ENCODE results near the gene NCBP3.
A peak's percentile ranks its signal among the peaks of the same experiment; 100 is the strongest.

NCBP3 gene

DNA sequence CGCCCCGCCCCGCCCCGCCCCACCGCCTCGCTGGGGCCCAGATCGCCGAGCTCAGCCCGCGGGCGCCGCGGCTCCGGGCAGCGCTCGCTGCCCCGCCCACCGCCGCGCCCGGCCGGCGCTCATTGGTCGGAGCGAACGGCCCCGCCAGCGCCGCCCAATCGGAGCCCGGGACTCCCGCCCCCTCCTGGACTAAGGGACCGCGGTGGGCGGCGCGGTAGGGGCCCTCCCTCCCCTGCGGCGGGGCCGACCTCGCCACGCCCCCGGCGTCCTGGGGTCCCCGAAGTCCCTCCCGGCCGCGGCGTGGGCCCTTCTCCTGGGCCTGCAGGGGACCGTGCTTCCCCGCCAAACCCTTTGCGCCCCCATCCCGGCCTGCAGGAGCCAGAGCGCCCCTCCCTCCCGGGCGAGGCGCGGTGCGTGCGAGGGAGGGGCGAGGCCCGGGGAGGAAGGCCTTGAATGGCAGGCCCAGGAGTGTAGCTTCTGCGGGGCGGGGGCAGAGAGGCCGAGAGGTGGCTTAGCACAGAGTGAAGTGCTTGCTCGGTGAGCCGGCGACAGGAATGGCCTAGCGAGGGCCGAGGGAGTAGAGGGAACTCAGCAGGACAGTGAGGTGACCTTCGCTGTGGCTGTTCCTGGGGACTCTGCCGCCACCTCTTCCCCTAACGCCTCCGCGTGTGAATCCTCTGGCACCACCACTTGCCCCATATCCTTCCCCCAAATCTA, 47.1 kb upstream of the NCBP3 start, which contains the start of gene CAMKK1 (continued):
- TF ChIP-seq, protein P1, sequence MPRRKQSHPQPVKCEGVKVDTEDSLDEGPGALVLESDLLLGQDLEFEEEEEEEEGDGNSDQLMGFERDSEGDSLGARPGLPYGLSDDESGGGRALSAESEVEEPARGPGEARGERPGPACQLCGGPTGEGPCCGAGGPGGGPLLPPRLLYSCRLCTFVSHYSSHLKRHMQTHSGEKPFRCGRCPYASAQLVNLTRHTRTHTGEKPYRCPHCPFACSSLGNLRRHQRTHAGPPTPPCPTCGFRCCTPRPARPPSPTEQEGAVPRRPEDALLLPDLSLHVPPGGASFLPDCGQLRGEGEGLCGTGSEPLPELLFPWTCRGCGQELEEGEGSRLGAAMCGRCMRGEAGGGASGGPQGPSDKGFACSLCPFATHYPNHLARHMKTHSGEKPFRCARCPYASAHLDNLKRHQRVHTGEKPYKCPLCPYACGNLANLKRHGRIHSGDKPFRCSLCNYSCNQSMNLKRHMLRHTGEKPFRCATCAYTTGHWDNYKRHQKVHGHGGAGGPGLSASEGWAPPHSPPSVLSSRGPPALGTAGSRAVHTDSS (tag by site-specific recombination; IDR thresholded peaks at IDR 0.05) = peak; percentile 68
- no peak for TF ChIP-seq ZNF707 (tag by site-specific recombination; IDR thresholded peaks at IDR 0.05)
- TF ChIP-seq ZNF600 (tag by site-specific recombination; IDR thresholded peaks at IDR 0.05) = peak; percentile 43
- TF ChIP-seq, protein P2, sequence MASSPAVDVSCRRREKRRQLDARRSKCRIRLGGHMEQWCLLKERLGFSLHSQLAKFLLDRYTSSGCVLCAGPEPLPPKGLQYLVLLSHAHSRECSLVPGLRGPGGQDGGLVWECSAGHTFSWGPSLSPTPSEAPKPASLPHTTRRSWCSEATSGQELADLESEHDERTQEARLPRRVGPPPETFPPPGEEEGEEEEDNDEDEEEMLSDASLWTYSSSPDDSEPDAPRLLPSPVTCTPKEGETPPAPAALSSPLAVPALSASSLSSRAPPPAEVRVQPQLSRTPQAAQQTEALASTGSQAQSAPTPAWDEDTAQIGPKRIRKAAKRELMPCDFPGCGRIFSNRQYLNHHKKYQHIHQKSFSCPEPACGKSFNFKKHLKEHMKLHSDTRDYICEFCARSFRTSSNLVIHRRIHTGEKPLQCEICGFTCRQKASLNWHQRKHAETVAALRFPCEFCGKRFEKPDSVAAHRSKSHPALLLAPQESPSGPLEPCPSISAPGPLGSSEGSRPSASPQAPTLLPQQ (tag by site-specific recombination; IDR thresholded peaks at IDR 0.05) = peak; percentile 88
- TF ChIP-seq ZNF473 (tag by site-specific recombination; IDR thresholded peaks at IDR 0.05) = no peak
- no peak; the same call in 1 of the 2 replicates for TF ChIP-seq ZSCAN30 (tag by site-specific recombination; IDR thresholded peaks at IDR 0.05)
- TF ChIP-seq ZNF514 (tag by site-specific recombination; IDR thresholded peaks at IDR 0.05) = no peak
- no peak for TF ChIP-seq ZNF792 (tag by site-specific recombination; IDR thresholded peaks at IDR 0.05)
- no peak for TF ChIP-seq ZNF404 (tag by site-specific recombination; IDR thresholded peaks at IDR 0.05)
- no peak for TF ChIP-seq ZNF155 (tag by site-specific recombination; IDR thresholded peaks at IDR 0.05)
- TF ChIP-seq, protein P3, sequence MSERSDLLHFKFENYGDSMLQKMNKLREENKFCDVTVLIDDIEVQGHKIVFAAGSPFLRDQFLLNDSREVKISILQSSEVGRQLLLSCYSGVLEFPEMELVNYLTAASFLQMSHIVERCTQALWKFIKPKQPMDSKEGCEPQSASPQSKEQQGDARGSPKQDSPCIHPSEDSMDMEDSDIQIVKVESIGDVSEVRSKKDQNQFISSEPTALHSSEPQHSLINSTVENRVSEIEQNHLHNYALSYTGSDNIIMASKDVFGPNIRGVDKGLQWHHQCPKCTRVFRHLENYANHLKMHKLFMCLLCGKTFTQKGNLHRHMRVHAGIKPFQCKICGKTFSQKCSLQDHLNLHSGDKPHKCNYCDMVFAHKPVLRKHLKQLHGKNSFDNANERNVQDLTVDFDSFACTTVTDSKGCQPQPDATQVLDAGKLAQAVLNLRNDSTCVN (tag by site-specific recombination; optimal IDR thresholded peaks at IDR 0.05) = peak; percentile 56
- no peak for TF ChIP-seq ZNF169 (tag by site-specific recombination; IDR thresholded peaks at IDR 0.05)
- TF ChIP-seq ZNF843 (tag by site-specific recombination; IDR thresholded peaks at IDR 0.05) = no peak; the same call in 1 of the 2 replicates
- no peak for TF ChIP-seq ZNF670 (tag by site-specific recombination; IDR thresholded peaks at IDR 0.05; ENCODE audit: low read depth)
- TF ChIP-seq ZNF24 (tag by site-specific recombination; IDR thresholded peaks at IDR 0.05) = no peak
- no peak for TF ChIP-seq OVOL3 (tag by site-specific recombination; IDR thresholded peaks at IDR 0.05)
- TF ChIP-seq EGR2 (tag by site-specific recombination; IDR thresholded peaks at IDR 0.05; ENCODE audit: low read depth) = peak; percentile 81
- TF ChIP-seq GFI1B (tag by site-specific recombination; IDR thresholded peaks at IDR 0.05) = no peak
- no peak for TF ChIP-seq ZNF664 (tag by site-specific recombination; IDR thresholded peaks at IDR 0.05)
- TF ChIP-seq FEZF1 (tag by site-specific recombination; IDR thresholded peaks at IDR 0.05) = no peak
- TF ChIP-seq ZNF768 (tag by site-specific recombination; IDR thresholded peaks at IDR 0.05) = no peak
- TF ChIP-seq BCL11A (tag by site-specific recombination; IDR thresholded peaks at IDR 0.05; ENCODE audit: low read depth) = 0 out of 2 replicates have a peak, but pooled peaks have one; percentile 15
- no peak for TF ChIP-seq MZF1 (tag by site-specific recombination; IDR thresholded peaks at IDR 0.05; ENCODE audit: borderline replicate concordance)
- TF ChIP-seq SP3 (tag by site-specific recombination; IDR thresholded peaks at IDR 0.05) = peak; percentile 87
- peak; percentile 83; the same call in 1 of the 2 replicates for TF ChIP-seq KLF7 (tag by site-specific recombination; IDR thresholded peaks at IDR 0.05; ENCODE audit: borderline replicate concordance)
- TF ChIP-seq, protein P4, sequence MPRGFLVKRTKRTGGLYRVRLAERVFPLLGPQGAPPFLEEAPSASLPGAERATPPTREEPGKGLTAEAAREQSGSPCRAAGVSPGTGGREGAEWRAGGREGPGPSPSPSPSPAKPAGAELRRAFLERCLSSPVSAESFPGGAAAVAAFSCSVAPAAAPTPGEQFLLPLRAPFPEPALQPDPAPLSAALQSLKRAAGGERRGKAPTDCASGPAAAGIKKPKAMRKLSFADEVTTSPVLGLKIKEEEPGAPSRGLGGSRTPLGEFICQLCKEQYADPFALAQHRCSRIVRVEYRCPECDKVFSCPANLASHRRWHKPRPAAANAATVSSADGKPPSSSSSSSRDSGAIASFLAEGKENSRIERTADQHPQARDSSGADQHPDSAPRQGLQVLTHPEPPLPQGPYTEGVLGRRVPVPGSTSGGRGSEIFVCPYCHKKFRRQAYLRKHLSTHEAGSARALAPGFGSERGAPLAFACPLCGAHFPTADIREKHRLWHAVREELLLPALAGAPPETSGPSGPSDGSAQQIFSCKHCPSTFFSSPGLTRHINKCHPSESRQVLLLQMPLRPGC (tag by site-specific recombination; IDR thresholded peaks at IDR 0.05) = 0 out of 2 replicates have a peak, but pooled peaks have one; percentile 20
- no peak for TF ChIP-seq ZNF48 (tag by site-specific recombination; IDR thresholded peaks at IDR 0.05)
- TF ChIP-seq, protein P5, sequence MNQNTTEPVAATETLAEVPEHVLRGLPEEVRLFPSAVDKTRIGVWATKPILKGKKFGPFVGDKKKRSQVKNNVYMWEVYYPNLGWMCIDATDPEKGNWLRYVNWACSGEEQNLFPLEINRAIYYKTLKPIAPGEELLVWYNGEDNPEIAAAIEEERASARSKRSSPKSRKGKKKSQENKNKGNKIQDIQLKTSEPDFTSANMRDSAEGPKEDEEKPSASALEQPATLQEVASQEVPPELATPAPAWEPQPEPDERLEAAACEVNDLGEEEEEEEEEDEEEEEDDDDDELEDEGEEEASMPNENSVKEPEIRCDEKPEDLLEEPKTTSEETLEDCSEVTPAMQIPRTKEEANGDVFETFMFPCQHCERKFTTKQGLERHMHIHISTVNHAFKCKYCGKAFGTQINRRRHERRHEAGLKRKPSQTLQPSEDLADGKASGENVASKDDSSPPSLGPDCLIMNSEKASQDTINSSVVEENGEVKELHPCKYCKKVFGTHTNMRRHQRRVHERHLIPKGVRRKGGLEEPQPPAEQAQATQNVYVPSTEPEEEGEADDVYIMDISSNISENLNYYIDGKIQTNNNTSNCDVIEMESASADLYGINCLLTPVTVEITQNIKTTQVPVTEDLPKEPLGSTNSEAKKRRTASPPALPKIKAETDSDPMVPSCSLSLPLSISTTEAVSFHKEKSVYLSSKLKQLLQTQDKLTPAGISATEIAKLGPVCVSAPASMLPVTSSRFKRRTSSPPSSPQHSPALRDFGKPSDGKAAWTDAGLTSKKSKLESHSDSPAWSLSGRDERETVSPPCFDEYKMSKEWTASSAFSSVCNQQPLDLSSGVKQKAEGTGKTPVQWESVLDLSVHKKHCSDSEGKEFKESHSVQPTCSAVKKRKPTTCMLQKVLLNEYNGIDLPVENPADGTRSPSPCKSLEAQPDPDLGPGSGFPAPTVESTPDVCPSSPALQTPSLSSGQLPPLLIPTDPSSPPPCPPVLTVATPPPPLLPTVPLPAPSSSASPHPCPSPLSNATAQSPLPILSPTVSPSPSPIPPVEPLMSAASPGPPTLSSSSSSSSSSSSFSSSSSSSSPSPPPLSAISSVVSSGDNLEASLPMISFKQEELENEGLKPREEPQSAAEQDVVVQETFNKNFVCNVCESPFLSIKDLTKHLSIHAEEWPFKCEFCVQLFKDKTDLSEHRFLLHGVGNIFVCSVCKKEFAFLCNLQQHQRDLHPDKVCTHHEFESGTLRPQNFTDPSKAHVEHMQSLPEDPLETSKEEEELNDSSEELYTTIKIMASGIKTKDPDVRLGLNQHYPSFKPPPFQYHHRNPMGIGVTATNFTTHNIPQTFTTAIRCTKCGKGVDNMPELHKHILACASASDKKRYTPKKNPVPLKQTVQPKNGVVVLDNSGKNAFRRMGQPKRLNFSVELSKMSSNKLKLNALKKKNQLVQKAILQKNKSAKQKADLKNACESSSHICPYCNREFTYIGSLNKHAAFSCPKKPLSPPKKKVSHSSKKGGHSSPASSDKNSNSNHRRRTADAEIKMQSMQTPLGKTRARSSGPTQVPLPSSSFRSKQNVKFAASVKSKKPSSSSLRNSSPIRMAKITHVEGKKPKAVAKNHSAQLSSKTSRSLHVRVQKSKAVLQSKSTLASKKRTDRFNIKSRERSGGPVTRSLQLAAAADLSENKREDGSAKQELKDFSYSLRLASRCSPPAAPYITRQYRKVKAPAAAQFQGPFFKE (tag by site-specific recombination; IDR thresholded peaks at IDR 0.05; ENCODE audit: borderline replicate concordance) = no peak
- no peak for TF ChIP-seq ZNF791 (tag by site-specific recombination; IDR thresholded peaks at IDR 0.05)

Data from HEK293 (cell line).